ENCODE measurements around the gene NCMAP.

- TF ChIP-seq CTCF (IDR thresholded peaks at IDR 0.05; ENCODE audit: low read depth, low read length, poor library complexity, severe bottlenecking) (no peak), EZH2phosphoT487 (IDR thresholded peaks at IDR 0.05; ENCODE audit: borderline replicate concordance, low read length) (no peak)
These were observed 30.3 kb upstream of the NCMAP start for GRCh38 chr1:24525606-24526005.
